GM18511 (cell line): ENCODE results near the gene NMRK1.
A peak's percentile ranks its signal among the peaks of the same experiment; 100 is the strongest.

Source experiments
- ATAC-seq: cut with Tn5 transposase; IDR thresholded peaks from one replicate; pipeline ENCODE4 v1.9.1; 2021; ENCODE audit warnings: mild to moderate bottlenecking, moderate library complexity; ENCODE audit not compliant: unreplicated experiment

The NMRK1 gene

GRCh38 chr9:75087824-75088645 is at the start of gene NMRK1, which contains the start of gene OSTF1:
TSS of gene NMRK1 (minus strand) at chr9:75088155. CDS start at chr9:75083115, 5,040 bp downstream.
TSS of gene OSTF1 (plus strand) at chr9:75088514. CDS start at chr9:75088693, 179 bp downstream.
- ATAC-seq, result peak; percentile 82

DNA sequence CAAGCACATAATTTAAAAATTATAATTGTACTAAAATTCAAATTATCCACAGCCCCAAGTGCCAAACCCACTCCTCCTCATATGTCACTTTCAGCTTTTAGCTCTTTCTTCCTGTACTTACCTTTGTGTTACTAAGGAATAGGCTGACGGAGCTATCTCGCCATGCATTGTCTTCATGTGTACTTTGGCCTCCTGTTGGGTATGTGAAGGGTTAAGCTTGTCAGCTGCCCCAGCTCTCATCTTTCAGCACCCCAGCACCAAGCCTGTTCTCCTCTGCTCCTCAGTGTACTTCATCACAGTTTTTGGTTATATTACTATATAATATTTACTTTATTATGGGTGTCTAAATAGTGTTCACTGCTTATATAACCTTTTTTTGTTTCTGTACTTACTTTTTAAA is 46.5 kb upstream of the NMRK1 start:
- ATAC-seq, result no peak

DNA sequence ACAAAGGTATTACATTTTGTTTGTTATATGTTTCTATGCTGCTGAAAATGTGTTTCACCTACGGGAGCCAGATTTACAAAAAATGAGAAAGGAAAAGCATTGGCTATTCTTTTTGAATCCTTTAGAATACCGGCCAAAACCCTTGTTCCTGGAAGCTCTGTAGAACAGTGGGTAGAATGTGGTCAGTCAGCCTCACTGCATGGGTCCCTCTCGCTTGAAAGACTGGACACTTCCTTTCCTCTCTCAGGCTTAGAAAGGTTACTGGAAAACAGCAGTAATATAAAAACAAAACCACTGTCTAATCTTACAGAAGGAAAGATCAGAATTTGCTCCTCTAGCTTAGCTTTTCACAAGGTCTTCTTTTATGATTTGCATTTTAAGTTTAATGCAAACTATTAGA is 45.4 kb upstream of the NMRK1 start:
- ATAC-seq, result no peak

DNA sequence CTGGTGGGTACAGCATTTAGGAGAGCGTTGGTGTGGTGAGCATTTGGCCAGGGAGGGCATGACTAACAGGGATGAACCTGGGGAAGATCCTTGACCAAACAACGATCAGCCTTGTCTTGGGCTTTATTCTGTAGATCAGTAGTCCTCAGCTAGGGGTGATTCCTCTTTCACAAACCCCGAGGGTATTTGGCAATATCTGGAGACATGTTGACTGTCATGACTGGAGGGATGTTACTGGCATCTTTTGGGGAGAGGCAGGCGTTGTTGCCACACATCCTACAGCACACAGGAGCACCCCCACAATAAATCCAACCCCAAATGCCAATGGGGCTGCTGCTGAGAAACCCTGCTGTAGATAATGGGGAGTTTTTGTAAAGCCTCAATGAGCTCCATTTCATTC is 44.3 kb upstream of the NMRK1 start:
- ATAC-seq, result no peak

GRCh38 chr9:75131700-75132099 is 43.7 kb upstream of the NMRK1 start:
- no peak for ATAC-seq

DNA sequence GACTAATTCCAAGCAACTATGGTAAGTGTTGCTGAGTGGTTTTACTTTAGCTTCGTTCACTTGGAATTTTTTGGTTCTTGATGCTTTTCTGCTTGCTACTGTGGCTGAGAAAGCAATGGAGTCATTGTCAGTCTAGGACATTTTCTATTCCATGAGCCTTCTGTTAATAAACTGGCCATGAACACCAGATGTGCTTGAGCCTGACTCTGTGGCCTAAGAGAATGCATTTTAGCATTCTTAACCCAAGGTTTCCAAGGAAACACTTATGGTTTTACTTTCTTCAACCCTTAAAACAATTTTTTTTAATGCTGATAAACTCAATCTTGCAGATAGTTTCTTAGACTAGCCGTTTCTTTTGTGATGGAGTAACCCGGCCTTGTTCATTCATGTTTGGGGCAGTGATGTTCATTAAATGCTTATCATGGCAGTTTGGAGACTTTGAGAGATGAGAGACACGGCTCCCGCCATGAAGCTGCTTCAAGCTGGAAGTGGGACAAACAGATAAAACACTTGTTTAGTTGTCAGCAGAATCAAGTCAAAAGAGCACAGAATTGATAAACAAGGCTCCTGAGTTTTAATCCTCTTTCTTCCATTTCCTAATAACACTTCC is 42.8 kb upstream of the NMRK1 start:
- no peak for ATAC-seq

- no peak for ATAC-seq
These were observed 42.2 kb upstream of the NMRK1 start for GRCh38 chr9:75130172-75130571.

DNA sequence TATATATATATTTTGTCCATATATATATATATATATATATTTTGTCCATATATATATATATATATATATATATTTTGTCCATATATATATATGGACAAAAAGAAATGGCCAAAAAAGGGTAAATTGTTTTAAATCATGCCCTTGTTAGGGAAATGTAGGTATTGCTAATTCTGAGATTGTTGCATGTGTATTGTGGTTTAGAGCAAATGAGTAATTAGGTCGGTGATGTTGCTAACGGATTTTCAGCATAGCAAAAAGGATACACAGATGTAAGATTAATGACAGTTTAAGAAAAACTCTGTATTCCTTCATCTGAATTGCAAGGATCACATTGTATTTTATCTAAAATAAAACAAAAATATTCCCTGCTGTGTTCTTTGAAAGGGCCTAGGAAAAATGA is 40.6 kb upstream of the NMRK1 start:
- no peak for ATAC-seq

DNA sequence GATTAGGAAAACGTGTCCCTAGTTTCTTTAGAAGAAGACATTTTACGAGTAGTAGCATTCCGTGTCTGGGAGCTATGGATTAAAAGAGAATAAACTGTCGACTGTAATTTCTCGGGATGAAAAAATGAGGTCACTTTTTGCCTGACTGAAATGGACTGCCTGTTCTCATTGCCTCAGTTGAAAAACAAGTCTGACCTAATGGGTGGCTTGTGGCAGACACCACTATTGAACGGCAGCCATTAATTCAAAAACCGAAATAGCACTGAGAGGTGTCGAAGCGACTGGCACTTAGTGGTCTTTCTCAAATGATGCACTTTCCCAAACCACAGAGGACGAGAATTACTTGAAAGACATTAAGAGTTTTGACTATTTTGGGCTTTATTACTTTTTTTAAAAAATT is 35.7 kb upstream of the NMRK1 start:
- no peak for ATAC-seq

DNA sequence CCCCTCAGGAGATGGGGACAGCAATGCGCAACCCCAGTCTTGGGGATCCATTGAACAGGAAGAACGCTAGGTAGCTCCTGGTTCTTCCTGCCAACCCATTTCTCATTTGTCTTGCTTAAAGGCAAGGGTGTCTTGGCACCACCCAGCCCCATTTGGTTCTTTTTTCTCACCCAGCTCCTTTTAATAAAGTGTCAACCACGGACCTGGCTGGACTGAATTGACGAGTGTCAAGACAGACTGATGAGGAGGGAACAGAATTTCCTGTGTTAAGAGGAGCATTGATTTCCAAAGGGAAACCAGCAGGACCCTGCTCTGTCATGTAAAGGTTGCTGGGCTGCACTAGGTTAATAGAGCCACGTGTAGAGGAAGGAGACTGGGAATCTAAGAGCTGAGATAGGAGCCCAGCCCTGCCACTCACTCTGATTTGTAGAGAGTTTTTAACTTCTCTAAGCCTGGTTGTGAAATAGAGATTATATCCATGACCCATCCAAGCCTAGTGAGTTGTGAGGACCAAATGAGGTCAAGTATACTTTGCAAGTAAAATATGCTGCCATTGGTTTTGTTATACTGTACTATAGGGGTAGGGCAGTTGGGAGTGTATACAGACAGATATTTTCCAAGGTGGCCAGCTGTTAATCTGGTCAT is 34.1 kb upstream of the NMRK1 start:
- no peak for ATAC-seq

- no peak for ATAC-seq
These were observed 32.7 kb upstream of the NMRK1 start for GRCh38 chr9:75120686-75121085.

- ATAC-seq, result no peak
These were observed 29.6 kb upstream of the NMRK1 start for GRCh38 chr9:75117564-75117963.

GRCh38 chr9:75116306-75116705 is 28.4 kb upstream of the NMRK1 start:
- no peak for ATAC-seq

GRCh38 chr9:75112789-75113188 is 24.8 kb upstream of the NMRK1 start:
- no peak for ATAC-seq

DNA sequence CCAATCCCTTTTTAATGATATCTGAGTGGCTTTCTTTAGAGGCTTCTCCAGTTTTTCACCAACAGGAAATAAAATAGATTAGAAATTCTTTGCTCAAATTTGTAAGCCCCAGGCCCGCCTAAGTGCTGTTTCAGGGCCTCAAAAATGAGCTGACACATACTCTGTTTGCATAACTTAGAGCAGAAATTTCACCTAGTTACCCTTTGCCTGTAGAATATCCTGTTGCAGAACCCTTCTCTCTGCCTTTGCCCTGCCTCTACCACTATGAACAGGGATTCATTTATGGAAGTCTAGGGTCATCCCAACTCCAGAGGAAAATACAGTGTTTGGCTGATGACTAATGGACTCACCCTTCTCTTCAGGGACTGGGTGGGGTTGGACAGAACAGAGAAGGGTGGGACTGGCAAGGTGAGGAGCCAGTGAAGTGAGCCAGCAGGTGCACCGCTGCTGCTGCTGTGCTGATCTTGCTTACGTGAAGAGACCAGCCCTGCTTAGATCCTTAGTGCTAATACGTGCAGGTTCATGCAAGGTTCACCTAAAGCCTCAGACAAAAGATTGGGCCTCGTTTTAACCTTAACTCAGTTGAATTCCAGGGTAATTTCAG is 23.2 kb upstream of the NMRK1 start:
- ATAC-seq, result no peak

DNA sequence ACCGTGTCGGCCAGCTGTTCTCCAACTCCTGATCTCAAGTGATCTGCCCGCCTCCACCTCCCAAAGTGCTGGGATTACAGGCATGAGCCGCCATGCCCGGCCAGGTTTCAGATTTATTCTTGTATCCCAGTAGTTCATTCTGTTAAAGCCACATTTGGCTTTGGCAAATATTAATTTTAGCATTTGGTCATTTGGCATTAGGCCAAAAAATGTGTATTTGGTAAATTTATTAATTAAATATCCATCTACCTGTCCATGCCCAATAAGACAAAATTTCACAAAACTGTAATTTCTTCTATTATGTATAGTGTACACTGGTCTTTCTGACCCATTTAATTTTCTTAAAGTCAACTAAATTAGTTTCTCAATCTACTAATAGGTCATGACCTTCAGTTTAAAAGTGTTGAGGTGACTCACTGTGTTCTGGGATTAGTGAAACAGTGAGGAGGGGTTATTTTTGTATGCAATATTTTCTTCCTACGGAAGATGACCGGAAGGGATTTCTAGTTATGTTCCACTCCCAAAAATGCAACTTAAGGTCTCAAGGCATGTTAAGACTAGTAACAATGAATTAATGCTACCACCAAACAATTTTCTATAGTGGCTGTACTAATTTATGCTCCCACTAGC is 21.4 kb upstream of the NMRK1 start:
- no peak for ATAC-seq

GRCh38 chr9:75108571-75108970 is 20.6 kb upstream of the NMRK1 start:
- ATAC-seq, result no peak

- ATAC-seq, result no peak
These were observed 18.9 kb upstream of the NMRK1 start for GRCh38 chr9:75106857-75107256.

- no peak for ATAC-seq
These were observed 17.9 kb upstream of the NMRK1 start for GRCh38 chr9:75105841-75106240.

DNA sequence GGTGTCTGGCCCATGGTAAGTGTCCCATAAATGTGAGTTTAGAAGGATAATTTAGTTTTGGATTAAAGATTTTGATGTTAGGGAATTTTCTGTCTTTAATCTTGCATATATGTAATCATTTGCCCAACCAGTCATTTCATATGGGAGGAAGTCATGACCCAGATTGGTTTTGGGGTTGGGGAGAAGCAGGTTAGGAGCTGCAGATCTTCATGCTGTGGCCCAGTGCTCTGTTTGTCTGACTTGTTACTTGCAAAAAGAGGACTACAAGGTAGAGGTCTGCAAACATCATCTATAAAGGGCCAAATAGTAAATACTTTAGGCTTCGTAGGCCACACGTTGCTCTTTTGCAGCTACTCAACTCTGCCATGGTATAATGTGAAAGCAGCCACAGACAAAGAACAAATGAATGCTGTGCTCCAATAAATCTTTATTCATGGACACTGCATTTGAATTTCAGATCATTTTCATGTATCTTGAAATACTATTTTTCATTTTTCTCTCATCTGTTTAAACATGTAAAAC is 17.1 kb upstream of the NMRK1 start:
- no peak for ATAC-seq

GRCh38 chr9:75104607-75105006 is 16.7 kb upstream of the NMRK1 start:
- no peak for ATAC-seq
